HepG2 (cell line): ENCODE results near the gene RFX2. TPM values are rescaled to one million over a fixed set of nuclear protein-coding genes. Genes with fewer than 3 reads are reported as not detected.

Experiments used
- ATAC-seq: fragments of 200-7000 bp; cut with Tn5 transposase; 3 replicates; pipeline ENCODE4 v1.9.1; 2020; ENCODE audit warnings: mild to moderate bottlenecking, moderate library complexity
- BruUV-seq: library from RNA; stranded (reverse); fragments of 400-500 nt; replicated peaks from 2 replicates; lab custom pipeline; 2021; lab: Mats Ljungman, UMichigan
- CTCF ChIA-PET: fragments of 300-600 bp; formaldehyde crosslinking; extraction: SDS; loops from one replicate; lab custom pipeline; 2021; ENCODE audit warnings: low total read pairs, inconsistent platforms, low intra/inter-chr PET ratio; lab: Yijun Ruan, JAX
- POLR2A ChIA-PET: fragments of 350-600 bp; sonication (Branson Sonifier 250); formaldehyde crosslinking; loops from one replicate; lab custom pipeline; 2020; ENCODE audit warnings: antibody characterized with exemption, inconsistent platforms; lab: Yijun Ruan, JAX
- DNase-seq: peaks from one replicate; pipeline ENCODE4 v3.0.0-alpha.2; 2015; ENCODE audit warnings: low spot score
- FAIRE-seq: peaks from 3 replicates; lab custom pipeline; 2011; peaks lifted over from hg19 to GRCh38; lab: Jason Lieb, UNC
- H2AFZ ChIP-seq: one replicate; pipeline ENCODE4 v1.6.1; 2011; ENCODE audit warnings: low read length, inconsistent platforms
- H3K27ac ChIP-seq: fragments of 300-600 bp; 3 replicates; pipeline ENCODE4 v1.8.0; 2011; ENCODE audit warnings: mixed run types, mild to moderate bottlenecking, mixed read lengths, low read length, inconsistent platforms; ENCODE audit not compliant: insufficient read depth; ENCODE audit errors: extremely low read length
- H3K27me3 ChIP-seq, 2 experiments: fragments of 200-600 bp in 1 of 2; 2 replicates in 1 of 2; 3 replicates in 1 of 2; pipeline versions ENCODE4 v1.6.0 to v1.8.0; 2011; ENCODE audit warnings: low read length in 2 of 2, mild to moderate bottlenecking in 2 of 2, moderate library complexity in 2 of 2, inconsistent platforms in 1 of 2; ENCODE audit not compliant: insufficient read depth in 2 of 2, control insufficient read depth in 1 of 2
- H3K36me3 ChIP-seq, 2 experiments: fragments of 200-600 bp in 1 of 2; replicated peaks in 1 of 2; 2 replicates in 1 of 2; 3 replicates in 1 of 2; pipeline versions ENCODE4 v1.5.1 to v1.8.0; 2011; ENCODE audit warnings: low read length in 2 of 2, inconsistent platforms in 1 of 2; ENCODE audit not compliant: insufficient read depth in 2 of 2, control insufficient read depth in 1 of 2
- H3K4me1 ChIP-seq: 2 replicates; pipeline ENCODE4 v1.5.1; 2012; ENCODE audit warnings: low read length, inconsistent platforms; ENCODE audit not compliant: insufficient read depth
- H3K4me2 ChIP-seq: 2 replicates; pipeline ENCODE4 v1.6.0; 2011; ENCODE audit warnings: low read depth, low read length, inconsistent platforms
- H3K4me3 ChIP-seq, 3 experiments: fragments of 200-600 bp in 1 of 3; sonication (generic), shearing (Covaris generic) in 1 of 3; replicated peaks in 1 of 3; 2 replicates each; pipeline ENCODE4 v1.5.1; 2011 to 2016; ENCODE audit warnings: low read length in 3 of 3, inconsistent platforms in 2 of 3, low read depth in 2 of 3, mild to moderate bottlenecking in 2 of 3, control low read depth in 1 of 3, mixed read lengths in 1 of 3; ENCODE audit not compliant: insufficient read depth in 1 of 3
- H3K79me2 ChIP-seq: one replicate; pipeline ENCODE4 v1.6.1; 2011; ENCODE audit warnings: low read length, inconsistent platforms; ENCODE audit not compliant: insufficient read depth
- H3K9ac ChIP-seq: 2 replicates; pipeline ENCODE4 v1.6.0; 2011; ENCODE audit warnings: mild to moderate bottlenecking, low read depth, low read length, inconsistent platforms; ENCODE audit not compliant: insufficient read depth
- H3K9me3 ChIP-seq: 2 replicates; pipeline ENCODE4 v1.5.1; 2012; ENCODE audit warnings: mild to moderate bottlenecking, low read length
- H4K20me1 ChIP-seq: 2 replicates; pipeline ENCODE4 v1.6.0; 2011; ENCODE audit warnings: inconsistent platforms, mild to moderate bottlenecking, low read length, moderate library complexity; ENCODE audit not compliant: insufficient read depth
- ELK4 ChIP-seq: sonication (generic); formaldehyde crosslinking; IDR thresholded peaks from 2 replicates; pipeline ENCODE4 v1.9.0; 2021; ENCODE audit warnings: missing genetic modification reagents, borderline replicate concordance
- HMG20A ChIP-seq: IDR thresholded peaks from 2 replicates; pipeline ENCODE4 v1.6.1; 2016; ENCODE audit warnings: borderline replicate concordance
- HOXA7 ChIP-seq: sonication (generic); formaldehyde crosslinking; IDR thresholded peaks from 2 replicates; pipeline ENCODE4 v1.8.1; 2022; ENCODE audit warnings: mild to moderate bottlenecking, missing genetic modification reagents, moderate library complexity
- RNF2 ChIP-seq: fragments of 450-650 bp; conservative IDR thresholded peaks from 2 replicates; pipeline ENCODE4 v1.6.1; 2016; ENCODE audit warnings: low read depth
- RXRB ChIP-seq: IDR thresholded peaks from 2 replicates; pipeline ENCODE4 v1.6.1; 2016; ENCODE audit warnings: borderline replicate concordance, missing genetic modification reagents, missing compliant biosample characterization
- TEAD2 ChIP-seq: sonication (generic); formaldehyde crosslinking; IDR thresholded peaks from 2 replicates; pipeline ENCODE4 v1.9.0; 2021; ENCODE audit warnings: missing genetic modification reagents
- TOPORS ChIP-seq: sonication (generic); formaldehyde crosslinking; IDR thresholded peaks from 2 replicates; pipeline ENCODE4 v1.8.0; 2023; ENCODE audit warnings: mild to moderate bottlenecking, missing genetic modification reagents
- ZNF33B ChIP-seq: sonication (generic); formaldehyde crosslinking; IDR thresholded peaks from 2 replicates; pipeline ENCODE4 v1.5.1; 2020; ENCODE audit warnings: mild to moderate bottlenecking, missing genetic modification reagents
- ZNF564 ChIP-seq: sonication (generic); formaldehyde crosslinking; IDR thresholded peaks from 2 replicates; pipeline ENCODE4 v1.8.1; 2023; ENCODE audit warnings: mild to moderate bottlenecking, missing genetic modification reagents
- WGBS: methylation state at CpG from one replicate; pipeline ENCODE4 v1.1.6; 2017; ENCODE audit warnings: low lambda C conversion rate; 5-methylcytosine and 5-hydroxymethylcytosine counted together
- in situ Hi-C: cut with HindIII; loops from 2 replicates; pipeline ENCODE4 v1.10.0; 2017; ENCODE audit warnings: low pct_unique_long_range_greater_than_20kb; ENCODE audit not compliant: extremely low pct_ligation_motif_present
- intact Hi-C: fragments of 100-400 bp; cut with micrococcal nuclease; formaldehyde crosslinking; loops from one replicate; pipeline ENCODE4 v1.10.0; 2022; ENCODE audit not compliant: unreplicated experiment
- polyA plus RNA-seq, 8 experiments: library from polyadenylated mRNA; depleted of rRNA in 3 of 8; stranded (reverse) in 7 of 8; unstranded in 1 of 8; fragments of >200 nt; fragmentation: Illumina TruSeq in 4 of 8; extraction: Trizol in 4 of 8; gene quantifications; 2 replicates each; pipeline versions ENCODE4 v1.2.1 to v1.2.3, GENCODE V29; 2011 to 2016; ENCODE audit warnings: low read depth in 4 of 8, missing spikeins in 1 of 8, mixed read lengths in 1 of 8; ENCODE audit not compliant: insufficient read depth in 1 of 8
- total RNA-seq, 5 experiments: library from RNA; depleted of rRNA; stranded (reverse); fragments of >200 nt; fragmentation: Illumina TruSeq; extraction: Trizol; gene quantifications; 2 replicates each; pipeline ENCODE4 v1.2.3, GENCODE V29; 2016; ENCODE audit warnings: low read depth in 1 of 5
- TF ChIP-seq, protein P1 (sequence below): sonication (generic); formaldehyde crosslinking; IDR thresholded peaks from 2 replicates; pipeline ENCODE4 v1.4.0; 2020; ENCODE audit warnings: missing genetic modification reagents, mild to moderate bottlenecking, borderline replicate concordance
- TF ChIP-seq, protein P2 (sequence below): sonication (generic); formaldehyde crosslinking; IDR thresholded peaks from 2 replicates; pipeline ENCODE4 v1.4.0; 2020; ENCODE audit warnings: missing genetic modification reagents, borderline replicate concordance

RFX2 gene
- total and polyA plus RNA-seq, 2 of the 13 experiments (the other 11 are each of a cell fraction or from before 2014, with no cell fraction given) = 2.8 to 3.3 TPM

DNA sequence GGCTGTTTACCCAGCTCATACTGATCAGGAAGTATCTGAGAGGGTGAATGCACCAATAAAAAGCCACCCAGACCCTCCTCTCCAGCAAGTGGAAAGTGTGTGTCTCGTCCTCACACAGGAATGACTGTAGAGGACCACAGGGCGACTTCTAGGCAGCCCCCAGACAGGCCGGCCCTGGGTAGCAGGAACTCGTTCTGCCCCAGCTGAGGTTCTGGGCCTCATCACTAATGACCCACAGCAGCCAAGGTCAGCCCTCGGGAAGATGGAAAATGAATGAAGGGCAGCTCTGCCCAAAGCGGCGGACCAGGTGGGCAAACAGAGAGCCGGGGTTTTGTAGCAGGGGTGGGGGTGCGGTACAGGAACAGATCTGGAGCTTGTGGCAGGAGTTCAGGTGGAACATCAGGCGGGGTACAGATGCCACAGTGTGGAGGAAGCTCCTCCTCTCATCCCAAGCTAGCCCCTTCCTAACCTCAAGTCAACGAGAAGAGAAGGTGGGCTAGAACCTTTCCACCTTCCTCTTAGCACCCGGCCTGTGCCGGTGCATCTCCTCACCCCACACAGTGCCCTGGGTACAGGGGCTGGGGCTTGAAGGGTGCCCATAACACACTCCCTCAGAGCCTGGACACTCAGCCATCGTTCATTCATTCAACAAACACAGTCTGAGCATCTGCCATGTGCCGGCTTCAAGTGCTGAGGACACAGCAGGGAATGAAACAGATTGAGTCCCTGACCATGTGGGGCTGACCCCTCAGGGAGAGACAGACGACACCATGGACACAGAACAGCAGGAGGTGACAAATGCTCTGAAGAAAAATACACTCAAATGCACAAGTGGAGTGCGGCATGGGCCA is 36.2 kb downstream of the RFX2 start:
- H3K79me2 ChIP-seq = no peaks in the 10 kb centered on the region
- intact Hi-C loops = no loop called here
- H3K9ac ChIP-seq = no peak overlapping the region

More for the DNA sequence above, 36.2 kb downstream of the RFX2 start:
- no peak for FAIRE-seq
- no peak overlapping the region for H3K4me2 ChIP-seq
- H3K27ac ChIP-seq = no peak overlapping the region
- ChIA-PET CTCF (no interaction called here), POLR2A (no interaction called here)
- no peaks in the 10 kb centered on the region for H4K20me1 ChIP-seq
- no peak for DNase-seq
- no peak for ATAC-seq
- H3K9me3 ChIP-seq = no peaks in the 10 kb centered on the region
- in situ Hi-C loops = no loop called here
- H3K36me3 ChIP-seq = no peaks in the 10 kb centered on the region
- peaks cover 9% of the 10 kb centered on the region; the same call in 1 of the 2 replicates for H3K4me1 ChIP-seq
- H3K27me3 ChIP-seq = peaks cover 0 to 2% of the 10 kb centered on the region in 2 experiments; a peak in 1 of 5 replicates
- H2AFZ ChIP-seq = no peak overlapping the region
- TF ChIP-seq HOXA7 (CRISPR knock-in tag) = no peak
- no peak for TF ChIP-seq ZNF564
- TF ChIP-seq RXRB (CRISPR knock-in tag) = no peak
- no peak for TF ChIP-seq TEAD2 (CRISPR knock-in tag)
- TF ChIP-seq HMG20A = no peak
- TF ChIP-seq, protein P1, sequence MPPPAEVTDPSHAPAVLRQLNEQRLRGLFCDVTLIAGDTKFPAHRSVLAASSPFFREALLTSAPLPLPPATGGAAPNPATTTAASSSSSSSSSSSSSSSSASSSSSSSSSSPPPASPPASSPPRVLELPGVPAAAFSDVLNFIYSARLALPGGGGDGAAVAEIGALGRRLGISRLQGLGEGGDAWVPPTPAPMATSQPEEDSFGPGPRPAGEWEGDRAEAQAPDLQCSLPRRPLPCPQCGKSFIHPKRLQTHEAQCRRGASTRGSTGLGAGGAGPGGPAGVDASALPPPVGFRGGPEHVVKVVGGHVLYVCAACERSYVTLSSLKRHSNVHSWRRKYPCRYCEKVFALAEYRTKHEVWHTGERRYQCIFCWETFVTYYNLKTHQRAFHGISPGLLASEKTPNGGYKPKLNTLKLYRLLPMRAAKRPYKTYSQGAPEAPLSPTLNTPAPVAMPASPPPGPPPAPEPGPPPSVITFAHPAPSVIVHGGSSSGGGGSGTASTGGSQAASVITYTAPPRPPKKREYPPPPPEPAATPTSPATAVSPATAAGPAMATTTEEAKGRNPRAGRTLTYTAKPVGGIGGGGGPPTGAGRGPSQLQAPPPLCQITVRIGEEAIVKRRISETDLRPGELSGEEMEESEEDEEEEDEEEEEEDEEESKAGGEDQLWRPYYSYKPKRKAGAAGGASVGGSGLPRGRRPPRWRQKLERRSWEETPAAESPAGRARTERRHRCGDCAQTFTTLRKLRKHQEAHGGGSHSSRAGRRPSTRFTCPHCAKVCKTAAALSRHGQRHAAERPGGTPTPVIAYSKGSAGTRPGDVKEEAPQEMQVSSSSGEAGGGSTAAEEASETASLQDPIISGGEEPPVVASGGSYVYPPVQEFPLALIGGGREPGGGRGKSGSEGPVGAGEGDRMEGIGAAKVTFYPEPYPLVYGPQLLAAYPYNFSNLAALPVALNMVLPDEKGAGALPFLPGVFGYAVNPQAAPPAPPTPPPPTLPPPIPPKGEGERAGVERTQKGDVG = no peak
- no peak for TF ChIP-seq ELK4 (CRISPR knock-in tag)
- no peak for TF ChIP-seq TOPORS (CRISPR knock-in tag)
- TF ChIP-seq, protein P2, sequence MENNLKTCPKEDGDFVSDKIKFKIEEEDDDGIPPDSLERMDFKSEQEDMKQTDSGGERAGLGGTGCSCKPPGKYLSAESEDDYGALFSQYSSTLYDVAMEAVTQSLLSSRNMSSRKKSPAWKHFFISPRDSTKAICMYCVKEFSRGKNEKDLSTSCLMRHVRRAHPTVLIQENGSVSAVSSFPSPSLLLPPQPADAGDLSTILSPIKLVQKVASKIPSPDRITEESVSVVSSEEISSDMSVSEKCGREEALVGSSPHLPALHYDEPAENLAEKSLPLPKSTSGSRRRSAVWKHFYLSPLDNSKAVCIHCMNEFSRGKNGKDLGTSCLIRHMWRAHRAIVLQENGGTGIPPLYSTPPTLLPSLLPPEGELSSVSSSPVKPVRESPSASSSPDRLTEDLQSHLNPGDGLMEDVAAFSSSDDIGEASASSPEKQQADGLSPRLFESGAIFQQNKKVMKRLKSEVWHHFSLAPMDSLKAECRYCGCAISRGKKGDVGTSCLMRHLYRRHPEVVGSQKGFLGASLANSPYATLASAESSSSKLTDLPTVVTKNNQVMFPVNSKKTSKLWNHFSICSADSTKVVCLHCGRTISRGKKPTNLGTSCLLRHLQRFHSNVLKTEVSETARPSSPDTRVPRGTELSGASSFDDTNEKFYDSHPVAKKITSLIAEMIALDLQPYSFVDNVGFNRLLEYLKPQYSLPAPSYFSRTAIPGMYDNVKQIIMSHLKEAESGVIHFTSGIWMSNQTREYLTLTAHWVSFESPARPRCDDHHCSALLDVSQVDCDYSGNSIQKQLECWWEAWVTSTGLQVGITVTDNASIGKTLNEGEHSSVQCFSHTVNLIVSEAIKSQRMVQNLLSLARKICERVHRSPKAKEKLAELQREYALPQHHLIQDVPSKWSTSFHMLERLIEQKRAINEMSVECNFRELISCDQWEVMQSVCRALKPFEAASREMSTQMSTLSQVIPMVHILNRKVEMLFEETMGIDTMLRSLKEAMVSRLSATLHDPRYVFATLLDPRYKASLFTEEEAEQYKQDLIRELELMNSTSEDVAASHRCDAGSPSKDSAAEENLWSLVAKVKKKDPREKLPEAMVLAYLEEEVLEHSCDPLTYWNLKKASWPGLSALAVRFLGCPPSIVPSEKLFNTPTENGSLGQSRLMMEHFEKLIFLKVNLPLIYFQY (CRISPR knock-in tag) = no peak
- TF ChIP-seq ZNF33B (CRISPR knock-in tag) = no peak
- TF ChIP-seq RNF2 = no peak
- TF ChIP-seq, all 625 proteins: peak for 0
- H3K4me3 ChIP-seq = no peak overlapping the region
- WGBS = 73% methylated on average over 15 of the region's 17 CpGs
- no TSS peak for BruUV-seq
